Stimulated activated CD4-positive, alpha-beta T cell treated with anti-CD3 and anti-CD28 coated beads, Interleukin-15, amount 100 ng/mL, for 24 hours (primary cell): ENCODE data around the gene SSH2.
A peak's percentile ranks its signal among the peaks of the same experiment; 100 is the strongest.

Experiments used
- DNase-seq: peaks from one replicate; pipeline ENCODE4 v3.0.0-alpha.2; 2020

The SSH2 gene

DNA sequence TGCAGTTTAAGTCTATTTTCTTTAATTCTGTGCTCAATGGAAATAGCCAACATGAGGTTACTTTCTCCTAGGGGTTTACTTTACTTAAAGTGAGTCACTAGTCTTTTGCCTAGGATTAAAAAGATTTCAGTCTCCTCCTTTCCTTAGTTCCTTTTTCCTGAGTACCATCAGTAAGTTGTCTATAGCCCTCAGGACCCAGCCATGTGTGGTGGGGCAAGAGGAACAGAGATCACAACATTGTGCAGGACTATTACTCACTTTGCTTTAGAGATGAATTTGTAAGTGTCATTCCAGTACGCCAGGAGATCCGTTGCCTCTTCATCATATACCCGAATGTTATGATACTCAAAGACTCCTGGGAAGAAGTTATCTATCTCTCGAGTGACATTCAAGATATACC lies 279.6 kb downstream of the SSH2 start:
- no peak for DNase-seq

- DNase-seq: no peak
Measured at GRCh38 chr17:29649359-29649758, 280.7 kb downstream of the SSH2 start.

GRCh38 chr17:29648005-29648404 lies 282.0 kb downstream of the SSH2 start:
- no peak for DNase-seq

GRCh38 chr17:29645515-29646051 lies 284.4 kb downstream of the SSH2 start:
- no peak for DNase-seq

GRCh38 chr17:29643817-29644160 lies 286.2 kb downstream of the SSH2 start:
- DNase-seq: no peak

DNA sequence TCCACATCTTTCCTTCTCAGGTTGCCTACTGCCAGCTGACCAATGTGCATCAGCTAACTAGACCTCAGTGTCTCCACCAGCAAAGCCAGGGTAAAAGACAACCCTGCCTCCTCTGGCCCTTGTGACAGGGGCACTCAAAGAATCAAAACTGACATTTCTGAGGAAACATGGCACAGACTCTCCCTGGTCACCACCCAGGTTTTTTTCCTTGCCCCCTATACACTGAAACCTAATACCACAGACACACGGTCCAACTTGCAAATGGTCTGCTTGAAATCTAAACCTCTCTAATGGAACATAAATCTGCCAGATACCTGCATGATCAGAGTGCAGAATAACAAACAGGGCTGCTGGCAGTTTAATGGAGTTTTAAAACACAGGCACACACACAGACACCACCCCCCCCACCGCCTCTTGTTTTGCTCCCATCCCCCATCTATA lies 287.8 kb downstream of the SSH2 start:
- no peak for DNase-seq

GRCh38 chr17:29640981-29641642 lies 288.9 kb downstream of the SSH2 start:
- DNase-seq: no peak

DNA sequence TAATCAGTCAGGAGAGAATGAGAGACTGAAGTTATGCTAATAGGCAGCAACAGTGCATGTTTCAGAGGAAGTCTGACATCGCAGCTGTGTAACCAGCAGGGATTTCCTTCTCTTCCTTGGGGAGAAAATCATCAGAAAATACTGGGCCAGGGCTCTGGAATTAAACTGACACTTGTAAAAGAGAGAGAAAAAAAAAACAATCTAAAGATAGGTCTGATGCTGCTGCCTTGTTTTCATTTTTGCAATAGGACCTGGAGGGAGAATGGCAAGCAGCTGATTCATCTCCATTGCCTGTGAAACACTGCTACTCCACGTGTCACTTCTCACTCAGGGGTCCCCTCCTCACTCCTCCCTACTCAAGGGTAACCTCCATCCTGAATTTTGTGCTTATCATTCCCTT lies 289.6 kb downstream of the SSH2 start:
- DNase-seq: no peak

- DNase-seq: no peak
Measured at GRCh38 chr17:29633886-29634285, 296.1 kb downstream of the SSH2 start.

GRCh38 chr17:29630630-29631193 lies 299.3 kb downstream of the SSH2 start:
- no peak for DNase-seq

DNA sequence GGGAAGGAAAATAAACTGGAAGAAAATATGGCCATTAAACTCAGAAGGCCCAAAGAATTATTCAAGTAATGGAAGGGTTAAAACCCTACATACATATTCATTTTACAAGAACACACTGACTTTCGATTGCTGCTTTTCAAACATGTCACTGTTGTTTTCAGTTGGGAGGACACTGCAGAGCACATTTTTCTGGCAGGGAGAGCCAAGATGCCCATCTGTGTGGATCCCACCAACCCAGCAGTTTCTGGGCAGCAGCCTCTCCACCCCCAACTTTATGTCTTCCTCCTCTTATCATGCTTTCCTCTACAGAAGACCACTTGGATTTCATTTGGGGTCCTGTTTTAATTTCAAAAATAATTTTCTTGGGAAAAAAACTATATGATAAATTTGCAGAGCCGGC lies 300.2 kb downstream of the SSH2 start:
- DNase-seq: no peak

- no peak for DNase-seq
Measured at GRCh38 chr17:29628644-29629043, 301.4 kb downstream of the SSH2 start.

GRCh38 chr17:29627951-29628350 lies 302.1 kb downstream of the SSH2 start:
- DNase-seq: no peak

- DNase-seq: no peak
Measured at GRCh38 chr17:29625037-29625750, 304.8 kb downstream of the SSH2 start.

DNA sequence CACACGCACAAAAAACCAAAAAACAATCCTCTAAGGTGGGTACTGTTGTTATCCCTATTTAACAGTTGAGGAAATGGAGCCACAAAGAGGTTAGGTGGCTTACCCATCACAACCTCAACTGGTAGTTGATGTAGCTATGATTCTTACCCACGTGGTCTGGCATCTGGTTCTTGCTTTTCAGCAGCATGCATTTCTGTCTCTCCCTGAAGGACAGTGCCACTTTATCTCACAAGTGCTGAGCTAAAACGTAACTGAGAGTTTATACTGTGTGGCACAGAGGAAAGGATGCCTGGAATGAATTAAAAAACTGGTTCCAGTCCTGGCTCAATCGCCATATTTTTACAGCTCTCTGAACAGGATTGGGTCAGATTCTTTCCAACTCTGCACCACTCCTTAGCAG lies 305.4 kb downstream of the SSH2 start:
- DNase-seq: peak; percentile 38

DNA sequence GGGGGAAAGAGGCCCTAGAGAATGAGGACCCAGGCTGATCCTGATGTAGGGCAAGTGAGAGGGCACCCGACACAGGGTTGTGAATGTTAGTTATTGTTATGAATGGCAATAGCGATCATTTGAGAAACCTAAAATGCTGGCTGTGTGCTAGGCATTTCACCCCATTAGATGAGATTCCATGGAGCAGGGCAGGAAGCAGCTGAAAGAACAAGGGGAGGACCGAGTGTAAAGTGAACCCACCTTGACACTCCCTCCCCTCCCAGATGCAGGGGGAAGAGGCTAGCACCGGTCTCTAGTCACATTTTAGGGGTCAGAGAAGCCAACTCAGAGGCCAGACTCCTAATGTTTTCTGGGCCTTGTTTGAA lies 306.8 kb downstream of the SSH2 start:
- DNase-seq: no peak

GRCh38 chr17:29622337-29623282 lies 307.4 kb downstream of the SSH2 start, which contains the start of gene CORO6:
Gene CORO6, minus strand, starts transcription at chr17:29622912. Its CDS starts 1,491 bp downstream, at chr17:29621421.
- peak; percentile 77 for DNase-seq

GRCh38 chr17:29621751-29622194 lies 308.3 kb downstream of the SSH2 start:
- no peak for DNase-seq

DNA sequence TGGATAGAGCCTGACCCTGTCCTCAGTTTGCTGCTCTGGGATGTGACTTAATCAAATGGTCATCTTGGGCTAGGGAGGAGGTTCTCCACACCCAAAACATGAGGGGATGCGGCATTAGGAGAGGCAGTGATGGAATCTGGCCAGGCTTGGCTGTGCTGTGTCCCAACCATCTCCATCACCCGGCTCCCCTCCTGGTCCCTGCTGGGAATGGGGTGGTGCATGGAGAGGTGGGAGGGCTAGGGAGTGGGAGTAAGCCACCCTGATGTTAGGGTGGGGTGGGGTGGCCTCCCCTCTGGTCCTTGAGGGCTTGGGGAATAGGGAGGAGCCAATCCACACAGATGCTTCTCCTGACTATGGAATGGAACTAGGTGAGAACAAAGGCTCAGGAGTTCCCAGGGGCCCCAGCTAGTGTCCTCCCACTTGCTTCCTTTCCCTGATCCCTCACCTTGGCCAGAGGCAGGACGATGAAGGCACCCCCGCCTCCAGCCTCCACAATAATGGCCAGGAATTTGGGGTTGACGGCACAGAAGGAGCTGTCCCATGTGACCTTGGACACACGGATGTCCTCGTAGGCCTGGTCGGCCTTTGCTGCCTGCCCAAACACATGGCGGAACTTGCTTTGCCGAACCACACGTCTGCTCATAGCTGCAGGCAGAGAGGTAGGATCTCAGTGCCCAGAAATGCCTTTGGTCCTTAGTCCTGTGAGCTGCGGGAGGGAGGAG lies 309.1 kb downstream of the SSH2 start:
- no peak for DNase-seq

GRCh38 chr17:29620271-29620670 lies 309.8 kb downstream of the SSH2 start:
- no peak for DNase-seq

DNA sequence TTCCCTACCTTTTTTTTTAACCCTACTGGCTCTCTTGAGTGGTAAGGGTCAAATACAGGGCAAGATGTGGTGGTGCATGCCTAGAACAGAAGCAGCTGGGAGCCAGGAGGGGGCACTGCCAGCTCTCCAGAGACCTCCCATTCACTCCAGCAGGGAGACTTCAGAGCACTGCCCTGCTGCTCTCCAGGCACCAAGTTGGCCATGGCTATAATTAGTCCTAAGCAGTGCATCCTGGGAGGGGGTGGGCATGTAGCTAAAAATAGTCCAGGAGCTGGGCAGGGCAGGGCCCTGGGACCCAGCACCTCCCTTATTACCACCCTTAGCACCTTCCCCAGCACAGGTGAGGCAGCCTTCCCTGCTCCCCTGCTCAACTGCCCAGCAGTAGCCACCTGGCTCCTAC lies 310.8 kb downstream of the SSH2 start:
- DNase-seq: peak; percentile 34
